Psoas muscle (tissue), 8 donors: ENCODE results near the gene RPS6KA2. TPM values are rescaled to one million over a fixed set of nuclear protein-coding genes. Genes with fewer than 3 reads are reported as not detected.

Experiments used
- ATAC-seq, 4 donors: fragments of 200-7000 bp; cut with Tn5 transposase; one replicate each; pipeline ENCODE4 v1.9.1; 2020; ENCODE audit warnings: moderate library complexity in 3 of 4, mild to moderate bottlenecking in 2 of 4
- DNase-seq, 2 donors: peaks; one replicate each; pipeline ENCODE4 v3.0.0-alpha.2; 2020
- H3K27ac ChIP-seq: fragments of 200-600 bp; one replicate; pipeline ENCODE4 v1.8.0; 2022
- H3K27me3 ChIP-seq, 3 donors: fragments of 200-600 bp in 1 of 3; one replicate each; pipeline versions ENCODE4 v1.6.1 to v1.8.0; 2013 to 2022; ENCODE audit warnings: low read length in 2 of 3, mild to moderate bottlenecking in 2 of 3, moderate library complexity in 1 of 3; ENCODE audit not compliant: insufficient read depth in 3 of 3
- H3K36me3 ChIP-seq, 2 donors: fragments of 200-600 bp in 1 of 2; one replicate each; pipeline versions ENCODE4 v1.6.1 to v1.8.0; 2013 to 2022; ENCODE audit warnings: low read depth in 1 of 2, mild to moderate bottlenecking in 1 of 2, moderate library complexity in 1 of 2; ENCODE audit not compliant: insufficient read depth in 1 of 2
- H3K4me1 ChIP-seq: fragments of 200-600 bp; one replicate; pipeline ENCODE4 v1.8.0; 2022
- H3K4me3 ChIP-seq: fragments of 200-600 bp; one replicate; pipeline ENCODE4 v1.8.0; 2022; ENCODE audit warnings: mild to moderate bottlenecking
- H3K9me3 ChIP-seq: fragments of 200-600 bp; one replicate; pipeline ENCODE4 v1.8.0; 2022
- WGBS, 3 donors: extraction: QIAGEN DNeasy Blood & Tissue Kit; methylation state at CpG; one replicate each; pipeline versions ENCODE4 v1.1.6 to v1.1.7; 2013; 5-methylcytosine and 5-hydroxymethylcytosine counted together
- intact Hi-C, 2 donors: fragments of 100-400 bp; cut with DNase I; formaldehyde crosslinking; loops; one replicate each; pipeline versions ENCODE4 v1.11.0 to v1.14.2; 2022
- polyA plus RNA-seq, 3 donors: library from polyadenylated mRNA; stranded (reverse); fragments of 200-250 nt; gene quantifications; one replicate each; pipeline ENCODE4 v1.2.3, GENCODE V29; 2013
- total RNA-seq, 4 donors: library from RNA; stranded (reverse); fragmentation: NEBNext Ultra II Directional in 2 of 4; extraction: Animal tissue kit (Norgen Biotek cat#: 25700) in 2 of 4; gene quantifications; one replicate each; pipeline versions ENCODE4 v1.2.1 to v1.2.4, GENCODE V29; 2021 to 2023
- TF ChIP-seq, protein P1 (sequence below): fragments of 200-600 bp; IDR thresholded peaks from one replicate; pipeline ENCODE4 v1.8.0; 2022; ENCODE audit warnings: antibody characterized with exemption
- donor health status: healthy with polysubstance abuse.
- donor health status: DM: no; HTN: no; CAD: no; lungs with moderate emphysema.
- donor health status: Bipolar disorder and iron deficiency.
- donor health status: healthy.
- donor health status: DM: yes; HTN: yes; CAD: no.
- donor health status: DM: no; HTN: no; CAD: no.
- donor health status: DM: no; HTN: no; CAD: no.
- donor health status: DM: yes; HTN: yes; CAD: no.

Gene RPS6KA2
- total and polyA plus RNA-seq, 7 donors: 7.8 to 40.4 (median 20.0) TPM

- DNase-seq (no peak), ATAC-seq (no peak)
- no peaks in the 10 kb centered on the region for H3K27me3 ChIP-seq
- TF ChIP-seq, protein P1, sequence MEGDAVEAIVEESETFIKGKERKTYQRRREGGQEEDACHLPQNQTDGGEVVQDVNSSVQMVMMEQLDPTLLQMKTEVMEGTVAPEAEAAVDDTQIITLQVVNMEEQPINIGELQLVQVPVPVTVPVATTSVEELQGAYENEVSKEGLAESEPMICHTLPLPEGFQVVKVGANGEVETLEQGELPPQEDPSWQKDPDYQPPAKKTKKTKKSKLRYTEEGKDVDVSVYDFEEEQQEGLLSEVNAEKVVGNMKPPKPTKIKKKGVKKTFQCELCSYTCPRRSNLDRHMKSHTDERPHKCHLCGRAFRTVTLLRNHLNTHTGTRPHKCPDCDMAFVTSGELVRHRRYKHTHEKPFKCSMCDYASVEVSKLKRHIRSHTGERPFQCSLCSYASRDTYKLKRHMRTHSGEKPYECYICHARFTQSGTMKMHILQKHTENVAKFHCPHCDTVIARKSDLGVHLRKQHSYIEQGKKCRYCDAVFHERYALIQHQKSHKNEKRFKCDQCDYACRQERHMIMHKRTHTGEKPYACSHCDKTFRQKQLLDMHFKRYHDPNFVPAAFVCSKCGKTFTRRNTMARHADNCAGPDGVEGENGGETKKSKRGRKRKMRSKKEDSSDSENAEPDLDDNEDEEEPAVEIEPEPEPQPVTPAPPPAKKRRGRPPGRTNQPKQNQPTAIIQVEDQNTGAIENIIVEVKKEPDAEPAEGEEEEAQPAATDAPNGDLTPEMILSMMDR: no peak
- intact Hi-C loops: no loop called here
- no peak overlapping the region for H3K4me3 ChIP-seq
- no peaks in the 10 kb centered on the region for H3K36me3 ChIP-seq
- H3K27ac ChIP-seq: no peak overlapping the region
- peaks cover 3% of the 10 kb centered on the region for H3K4me1 ChIP-seq
- peaks cover 7% of the 10 kb centered on the region for H3K9me3 ChIP-seq
- WGBS, 3 donors: 96 to 100% (median 100%) methylated on average over 1 of the region's 1 CpG
Measured at GRCh38 chr6:166644681-166645080, 17.6 kb upstream of the RPS6KA2 start.

- DNase-seq: no peak
- Histone ChIP-seq H3K4me1 (peaks cover 3% of the 10 kb centered on the region), H3K36me3 (no peaks in the 10 kb centered on the region), H3K4me3 (no peak overlapping the region), H3K27ac (no peak overlapping the region), H3K9me3 (peaks cover 7% of the 10 kb centered on the region), H3K27me3 (no peaks in the 10 kb centered on the region)
- ATAC-seq: no peak
- intact Hi-C loops: no loop called here
- 74 to 78% (median 77%) methylated on average over 7 of the region's 7 CpGs for WGBS, 3 donors
- TF ChIP-seq, protein P1: no peak
Measured at GRCh38 chr6:166643891-166644590, 17.0 kb upstream of the RPS6KA2 start.

- H3K27ac ChIP-seq: no peak overlapping the region
- peaks cover 7% of the 10 kb centered on the region for H3K9me3 ChIP-seq
- peaks cover 3% of the 10 kb centered on the region for H3K4me1 ChIP-seq
- no peak overlapping the region for H3K4me3 ChIP-seq
- no peaks in the 10 kb centered on the region for H3K36me3 ChIP-seq
- WGBS, 3 donors: 92 to 96% (median 92%) methylated on average over 3 of the region's 3 CpGs
- TF ChIP-seq, protein P1: no peak
- intact Hi-C loops: no loop called here
- no peaks in the 10 kb centered on the region for H3K27me3 ChIP-seq
- DNase-seq (no peak), ATAC-seq (no peak)
Measured at GRCh38 chr6:166642646-166643045, 15.6 kb upstream of the RPS6KA2 start.

DNA sequence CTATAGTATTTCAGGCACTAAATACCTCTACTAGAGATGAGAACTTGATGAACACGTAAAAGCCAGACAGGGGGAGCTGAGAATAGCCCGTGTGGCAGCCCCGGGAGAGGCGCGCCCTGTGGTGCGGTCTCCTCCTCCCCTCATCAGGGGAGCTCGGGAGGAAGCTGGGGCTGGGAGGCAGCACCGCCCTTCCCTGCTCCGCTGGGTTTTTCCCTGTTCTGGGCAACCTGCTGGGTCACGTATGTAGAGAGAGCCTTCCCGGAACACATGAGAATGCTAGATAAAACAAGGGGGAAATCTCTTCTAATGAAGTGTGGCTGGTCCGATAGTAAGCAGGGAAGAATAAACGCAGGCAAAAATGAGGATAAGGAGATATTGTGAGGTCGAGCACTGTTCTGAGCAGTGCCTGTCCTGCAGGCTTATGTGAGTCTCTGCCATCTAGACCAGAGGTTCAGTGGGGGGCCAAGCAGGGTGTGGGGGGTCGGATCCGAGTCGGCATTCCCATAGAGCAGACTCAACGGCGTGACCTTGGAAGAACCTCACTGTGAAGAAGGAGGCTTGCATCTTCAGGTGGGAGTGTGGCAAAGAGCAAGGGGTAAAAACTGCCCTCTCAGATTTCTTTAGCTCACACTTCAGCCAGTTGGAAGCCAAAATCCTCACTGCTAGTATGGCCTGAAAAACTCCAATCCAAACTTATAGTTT is 13.4 kb upstream of the RPS6KA2 start:
- Histone ChIP-seq H3K9me3 (peaks cover 7% of the 10 kb centered on the region), H3K27ac (no peak overlapping the region), H3K4me1 (peaks cover 14% of the 10 kb centered on the region), H3K36me3 (no peaks in the 10 kb centered on the region), H3K27me3 (no peaks in the 10 kb centered on the region), H3K4me3 (no peak overlapping the region)
- DNase-seq (no peak), ATAC-seq (peak in 2 of 4 donors; percentile 19 to 43)
- 52 to 63% (median 59%) methylated on average over 19 of the region's 19 CpGs for WGBS, 3 donors
- TF ChIP-seq, protein P1: no peak
- intact Hi-C loops: no loop called here
